ENCODE data around the gene C1S. TPM values are rescaled to one million over a fixed set of nuclear protein-coding genes. Genes with fewer than 3 reads are reported as not detected.

The C1S gene
- total RNA-seq, 4 donors from 2014 or later = 137 to 470 (median 255) TPM

DNA sequence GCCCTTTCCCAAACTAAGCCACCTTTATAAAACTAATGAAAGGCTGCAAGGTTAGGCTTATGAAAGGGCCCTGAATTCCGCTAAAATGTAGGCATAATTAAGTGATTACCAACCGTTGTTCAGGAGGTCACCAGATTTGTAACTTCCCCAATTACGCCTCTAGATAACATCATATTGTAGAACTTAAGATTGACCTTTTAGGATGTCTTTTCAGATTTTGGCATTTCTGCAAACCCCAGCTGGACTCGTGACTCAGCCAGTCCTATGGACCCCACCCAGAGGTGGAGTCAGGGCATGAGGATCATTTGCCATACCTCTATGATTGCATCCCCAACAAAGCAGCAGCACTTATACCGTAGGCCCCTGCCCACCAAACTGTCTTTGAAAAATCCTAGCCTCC, 38.6 kb upstream of the C1S start:
- intact Hi-C loops (cut with DNase I) = no loop called here
- 87% methylated on average over 5 of the region's 5 CpGs for WGBS, 2 donors
- H3K27ac ChIP-seq = no peak overlapping the region
- no peak for DNase-seq
- TF ChIP-seq, protein P1, sequence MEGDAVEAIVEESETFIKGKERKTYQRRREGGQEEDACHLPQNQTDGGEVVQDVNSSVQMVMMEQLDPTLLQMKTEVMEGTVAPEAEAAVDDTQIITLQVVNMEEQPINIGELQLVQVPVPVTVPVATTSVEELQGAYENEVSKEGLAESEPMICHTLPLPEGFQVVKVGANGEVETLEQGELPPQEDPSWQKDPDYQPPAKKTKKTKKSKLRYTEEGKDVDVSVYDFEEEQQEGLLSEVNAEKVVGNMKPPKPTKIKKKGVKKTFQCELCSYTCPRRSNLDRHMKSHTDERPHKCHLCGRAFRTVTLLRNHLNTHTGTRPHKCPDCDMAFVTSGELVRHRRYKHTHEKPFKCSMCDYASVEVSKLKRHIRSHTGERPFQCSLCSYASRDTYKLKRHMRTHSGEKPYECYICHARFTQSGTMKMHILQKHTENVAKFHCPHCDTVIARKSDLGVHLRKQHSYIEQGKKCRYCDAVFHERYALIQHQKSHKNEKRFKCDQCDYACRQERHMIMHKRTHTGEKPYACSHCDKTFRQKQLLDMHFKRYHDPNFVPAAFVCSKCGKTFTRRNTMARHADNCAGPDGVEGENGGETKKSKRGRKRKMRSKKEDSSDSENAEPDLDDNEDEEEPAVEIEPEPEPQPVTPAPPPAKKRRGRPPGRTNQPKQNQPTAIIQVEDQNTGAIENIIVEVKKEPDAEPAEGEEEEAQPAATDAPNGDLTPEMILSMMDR (IDR thresholded peaks at IDR 0.05) = no peak
- TF ChIP-seq POLR2A (IDR thresholded peaks at IDR 0.05) = no peak
- no peaks in the 10 kb centered on the region for H3K36me3 ChIP-seq
- no peaks in the 10 kb centered on the region for H3K9me3 ChIP-seq
- H3K4me1 ChIP-seq = peaks cover 7 to 12% of the 10 kb centered on the region in 2 donors
- H3K27me3 ChIP-seq = no peaks in the 10 kb centered on the region
- H3K4me3 ChIP-seq (replicated peaks in 1 of 3) = no peak overlapping the region

DNA sequence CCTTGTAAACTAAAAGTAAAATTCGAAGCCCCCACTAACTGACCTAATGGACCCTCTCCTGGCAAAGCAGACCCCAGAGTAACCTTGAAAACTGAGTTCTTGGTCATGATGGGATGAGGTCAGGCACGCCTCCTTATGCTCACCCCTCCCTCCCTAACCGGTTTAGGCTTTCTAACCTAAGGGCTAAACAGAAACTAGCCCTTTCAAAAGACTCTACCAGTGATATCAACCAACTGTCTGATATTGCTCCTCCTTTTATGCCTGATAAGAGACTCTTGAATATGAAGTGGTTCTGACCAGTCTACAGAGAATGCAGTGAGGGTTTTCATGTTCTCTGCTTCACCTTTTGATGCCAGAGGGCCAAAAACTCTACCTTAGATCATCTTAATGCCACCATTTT, 37.4 kb upstream of the C1S start:
- Histone ChIP-seq H3K9me3 (no peaks in the 10 kb centered on the region), H3K4me3 (replicated peaks in 1 of 3) (no peak overlapping the region), H3K4me1 (peaks cover 0 to 6% of the 10 kb centered on the region in 2 donors), H3K27ac (no peak overlapping the region), H3K27me3 (no peaks in the 10 kb centered on the region), H3K36me3 (no peaks in the 10 kb centered on the region)
- intact Hi-C loops (cut with DNase I) = no loop called here
- TF ChIP-seq POLR2A (IDR thresholded peaks at IDR 0.05) = no peak
- TF ChIP-seq, protein P1 (IDR thresholded peaks at IDR 0.05) = no peak
- DNase-seq = no peak
- WGBS, 2 donors = 84 to 90% methylated on average over 3 of the region's 3 CpGs

DNA sequence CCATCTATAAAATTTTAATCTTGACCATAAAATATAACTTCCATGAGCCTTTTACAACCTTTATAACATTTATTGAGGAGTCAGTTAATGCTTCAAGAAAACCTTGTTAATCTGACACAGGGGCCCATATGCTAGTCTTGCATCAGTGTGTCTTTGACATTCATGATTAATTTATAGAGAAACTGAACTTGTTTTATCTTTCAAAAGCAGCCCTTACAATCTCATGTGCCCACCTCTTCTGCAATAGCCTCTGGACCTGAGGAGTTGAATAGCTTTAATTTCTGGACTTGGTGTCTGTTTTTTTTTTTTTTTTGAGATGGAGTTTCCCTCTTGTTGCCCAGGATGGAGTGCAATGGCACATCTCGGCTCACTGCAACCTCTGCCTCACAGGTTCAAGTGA, 33.7 kb upstream of the C1S start:
- Histone ChIP-seq H3K4me1 (no peaks in the 10 kb centered on the region), H3K4me3 (replicated peaks in 1 of 3) (no peak overlapping the region), H3K36me3 (no peaks in the 10 kb centered on the region), H3K27ac (no peak overlapping the region), H3K9me3 (no peaks in the 10 kb centered on the region), H3K27me3 (no peaks in the 10 kb centered on the region)
- no peak for DNase-seq
- intact Hi-C loops (cut with DNase I) = no loop called here
- TF ChIP-seq, protein P1 (IDR thresholded peaks at IDR 0.05) = no peak
- TF ChIP-seq POLR2A (IDR thresholded peaks at IDR 0.05) = no peak
- WGBS, 2 donors = 67 to 72% methylated on average over 1 of the region's 1 CpG

DNA sequence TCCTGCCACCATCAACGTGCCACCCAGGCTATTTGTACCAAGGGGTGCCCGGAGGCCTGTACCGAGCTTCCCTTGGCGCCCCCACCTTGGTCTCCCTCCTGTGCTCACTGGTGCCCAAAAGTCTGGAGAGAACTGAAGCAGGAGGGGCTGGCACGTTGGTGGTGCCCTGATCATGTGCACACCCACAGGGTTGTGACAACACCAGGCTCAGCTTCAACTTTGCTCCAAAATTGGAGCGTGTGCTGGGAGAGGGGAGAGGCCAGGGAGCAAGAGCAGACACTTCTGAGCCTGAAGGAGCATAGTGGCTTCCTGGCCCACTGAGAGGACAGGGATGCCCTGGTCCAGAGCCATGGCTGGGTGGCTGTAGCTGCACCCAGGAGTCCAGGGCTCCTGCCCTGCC, 29.2 kb upstream of the C1S start:
- Histone ChIP-seq H3K36me3 (no peaks in the 10 kb centered on the region), H3K4me1 (no peaks in the 10 kb centered on the region), H3K9me3 (no peaks in the 10 kb centered on the region), H3K4me3 (replicated peaks in 1 of 3) (no peak overlapping the region), H3K27me3 (no peaks in the 10 kb centered on the region), H3K27ac (no peak overlapping the region)
- no peak for TF ChIP-seq POLR2A (IDR thresholded peaks at IDR 0.05)
- TF ChIP-seq, protein P1 (IDR thresholded peaks at IDR 0.05) = no peak
- no peak for DNase-seq
- 75 to 76% methylated on average over 5 of the region's 6 CpGs for WGBS, 2 donors
- intact Hi-C loops (cut with DNase I) = no loop called here

DNA sequence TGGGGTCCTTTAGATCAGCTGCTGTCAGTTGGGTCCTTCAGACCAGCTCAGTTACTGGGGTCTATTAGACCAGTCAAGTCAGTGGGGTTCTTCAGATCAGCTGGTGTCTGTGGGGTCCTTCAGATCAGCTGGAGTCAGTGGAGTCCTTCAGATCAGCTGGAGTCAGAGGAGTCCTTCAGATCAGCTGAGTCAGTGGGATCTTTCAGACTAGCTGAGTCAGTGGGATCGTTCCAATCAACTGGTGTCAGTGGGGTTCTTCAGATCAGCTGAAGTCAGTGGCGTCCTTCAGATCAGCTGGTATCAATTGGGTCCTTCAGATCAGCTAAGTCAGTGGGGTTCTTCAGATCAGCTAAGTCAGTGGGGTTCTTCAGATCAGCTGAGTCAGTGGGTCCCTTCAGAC, 27.5 kb upstream of the C1S start:
- H3K4me1 ChIP-seq = no peaks in the 10 kb centered on the region
- DNase-seq = no peak
- no peak overlapping the region for H3K4me3 ChIP-seq (replicated peaks in 1 of 3)
- no peak for TF ChIP-seq POLR2A (IDR thresholded peaks at IDR 0.05)
- TF ChIP-seq, protein P1 (IDR thresholded peaks at IDR 0.05) = no peak
- 79 to 80% methylated on average over 1 to 2 of the region's 2 CpGs for WGBS, 2 donors
- no peaks in the 10 kb centered on the region for H3K27me3 ChIP-seq
- no peak overlapping the region for H3K27ac ChIP-seq
- no peaks in the 10 kb centered on the region for H3K9me3 ChIP-seq
- no peaks in the 10 kb centered on the region for H3K36me3 ChIP-seq
- intact Hi-C loops (cut with DNase I) = no loop called here
